Calu3 (cell line): ENCODE results near the gene YIPF7. TPM values are rescaled to one million over a fixed set of nuclear protein-coding genes. Genes with fewer than 3 reads are reported as not detected.

Experiments used
- BruUV-seq: library from RNA; stranded (reverse); fragments of 400-500 nt; replicated peaks from 2 replicates; lab custom pipeline; 2021; lab: Mats Ljungman, UMichigan
- CTCF ChIA-PET: fragments of 300-600 bp; sonication (Branson Sonifier 250); formaldehyde crosslinking; loops from one replicate; lab custom pipeline; 2022; ENCODE audit warnings: antibody characterized with exemption; lab: Charles Lee
- DNase-seq: peaks from one replicate; pipeline ENCODE4 v3.0.0; 2022
- H3K27ac Mint-ChIP-seq: one replicate; pipeline ENCODE4 v1.8.0; 2022; ENCODE audit warnings: mixed read lengths; ENCODE audit not compliant: unreplicated experiment
- H3K27me3 Mint-ChIP-seq: one replicate; pipeline ENCODE4 v1.8.0; 2022; ENCODE audit warnings: mixed read lengths; ENCODE audit not compliant: unreplicated experiment
- H3K36me3 Mint-ChIP-seq: one replicate; pipeline ENCODE4 v1.8.0; 2022; ENCODE audit warnings: mild to moderate bottlenecking, moderate library complexity, mixed read lengths; ENCODE audit not compliant: insufficient read depth, unreplicated experiment
- H3K4me1 Mint-ChIP-seq: one replicate; pipeline ENCODE4 v1.8.0; 2022; ENCODE audit warnings: mild to moderate bottlenecking, low read depth, mixed read lengths; ENCODE audit not compliant: unreplicated experiment
- H3K4me3 Mint-ChIP-seq: one replicate; pipeline ENCODE4 v1.8.0; 2022; ENCODE audit warnings: mild to moderate bottlenecking, low read depth, moderate library complexity, mixed read lengths; ENCODE audit not compliant: unreplicated experiment
- H3K9me3 Mint-ChIP-seq: one replicate; pipeline ENCODE4 v1.8.0; 2022; ENCODE audit warnings: low read depth, mixed read lengths; ENCODE audit not compliant: unreplicated experiment
- intact Hi-C: fragments of 100-400 bp; cut with micrococcal nuclease; formaldehyde crosslinking; loops from one replicate; pipeline ENCODE4 v1.10.0; 2022; ENCODE audit not compliant: unreplicated experiment
- total RNA-seq: library from RNA; stranded (reverse); gene quantifications from 2 replicates; pipeline ENCODE4 v1.2.3, GENCODE V29; 2022
- TF ChIP-seq, protein P1 (sequence below): fragments of 200-600 bp; IDR thresholded peaks from one replicate; pipeline ENCODE4 v1.8.0; 2022; ENCODE audit warnings: antibody characterized with exemption; ENCODE audit not compliant: unreplicated experiment

Gene YIPF7
- total RNA-seq, 1 experiment from 2014 or later, result 0.73 TPM

DNA sequence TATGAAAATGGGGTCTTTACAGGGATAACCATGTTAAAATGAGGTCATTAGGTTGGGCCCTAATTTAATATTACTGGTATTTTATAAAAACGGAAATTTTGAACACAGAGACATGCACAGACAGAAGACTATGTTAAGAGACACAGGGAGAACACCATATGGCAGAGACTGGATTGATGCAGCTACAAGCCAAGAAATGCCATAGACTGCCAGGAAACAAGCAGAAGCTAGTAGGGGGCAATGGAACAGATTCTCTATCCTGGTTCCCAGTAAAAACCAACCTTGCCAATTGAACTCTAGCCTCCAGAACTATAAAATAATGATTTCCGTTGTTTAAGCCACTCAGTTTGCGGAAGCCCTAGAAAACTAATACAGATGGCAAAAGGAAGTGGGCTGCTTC lies 20.2 kb upstream of the YIPF7 start:
- CTCF ChIA-PET, result no interaction called here
- Mint-ChIP-seq H3K36me3 (no peaks in the 10 kb centered on the region), H3K4me1 (no peaks in the 10 kb centered on the region), H3K27me3 (no peaks in the 10 kb centered on the region), H3K9me3 (no peaks in the 10 kb centered on the region), H3K27ac (no peak overlapping the region), H3K4me3 (no peak overlapping the region)
- TF ChIP-seq, protein P1, sequence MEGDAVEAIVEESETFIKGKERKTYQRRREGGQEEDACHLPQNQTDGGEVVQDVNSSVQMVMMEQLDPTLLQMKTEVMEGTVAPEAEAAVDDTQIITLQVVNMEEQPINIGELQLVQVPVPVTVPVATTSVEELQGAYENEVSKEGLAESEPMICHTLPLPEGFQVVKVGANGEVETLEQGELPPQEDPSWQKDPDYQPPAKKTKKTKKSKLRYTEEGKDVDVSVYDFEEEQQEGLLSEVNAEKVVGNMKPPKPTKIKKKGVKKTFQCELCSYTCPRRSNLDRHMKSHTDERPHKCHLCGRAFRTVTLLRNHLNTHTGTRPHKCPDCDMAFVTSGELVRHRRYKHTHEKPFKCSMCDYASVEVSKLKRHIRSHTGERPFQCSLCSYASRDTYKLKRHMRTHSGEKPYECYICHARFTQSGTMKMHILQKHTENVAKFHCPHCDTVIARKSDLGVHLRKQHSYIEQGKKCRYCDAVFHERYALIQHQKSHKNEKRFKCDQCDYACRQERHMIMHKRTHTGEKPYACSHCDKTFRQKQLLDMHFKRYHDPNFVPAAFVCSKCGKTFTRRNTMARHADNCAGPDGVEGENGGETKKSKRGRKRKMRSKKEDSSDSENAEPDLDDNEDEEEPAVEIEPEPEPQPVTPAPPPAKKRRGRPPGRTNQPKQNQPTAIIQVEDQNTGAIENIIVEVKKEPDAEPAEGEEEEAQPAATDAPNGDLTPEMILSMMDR, result no peak
- DNase-seq, result no peak
- intact Hi-C loops, result no loop called here
- no TSS peak for BruUV-seq

DNA sequence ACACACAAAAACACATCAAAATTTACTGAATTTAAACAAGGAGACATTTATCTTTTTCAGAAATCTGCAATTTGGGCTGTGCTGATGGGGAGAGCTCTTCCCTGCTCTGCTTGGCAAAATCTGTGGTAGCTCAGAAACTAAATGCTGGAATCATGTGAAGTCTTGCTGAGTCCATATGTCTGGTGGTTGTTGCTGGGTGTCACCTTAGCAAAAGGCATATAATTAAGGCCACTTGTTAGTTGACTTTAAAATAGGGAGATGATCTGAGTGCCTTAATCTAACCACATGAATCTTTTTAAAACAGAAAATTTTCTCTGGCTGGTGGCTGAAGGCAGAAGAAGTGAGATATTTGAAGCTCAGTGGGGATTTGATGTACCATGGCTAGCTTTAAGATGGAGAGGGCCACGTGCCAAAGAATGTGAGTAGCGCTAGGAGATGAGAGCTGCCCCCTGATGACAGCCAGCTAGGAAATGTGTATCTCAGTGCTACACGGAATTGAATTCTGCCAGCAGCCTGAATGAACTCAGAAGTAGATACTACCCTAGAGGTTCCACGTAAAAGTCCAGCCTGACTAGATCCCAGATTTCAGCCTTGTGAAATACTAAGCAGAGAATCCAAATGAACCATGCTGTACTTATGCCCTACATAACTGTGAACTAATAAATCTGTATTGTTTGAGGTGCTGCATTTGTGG lies 19.2 kb upstream of the YIPF7 start:
- Mint-ChIP-seq H3K27ac (no peak overlapping the region), H3K4me1 (no peaks in the 10 kb centered on the region), H3K36me3 (no peaks in the 10 kb centered on the region), H3K9me3 (no peaks in the 10 kb centered on the region), H3K4me3 (no peak overlapping the region), H3K27me3 (no peaks in the 10 kb centered on the region)
- DNase-seq, result no peak
- no TSS peak for BruUV-seq
- intact Hi-C loops, result no loop called here
- TF ChIP-seq, protein P1, result no peak
- CTCF ChIA-PET, result no interaction called here

DNA sequence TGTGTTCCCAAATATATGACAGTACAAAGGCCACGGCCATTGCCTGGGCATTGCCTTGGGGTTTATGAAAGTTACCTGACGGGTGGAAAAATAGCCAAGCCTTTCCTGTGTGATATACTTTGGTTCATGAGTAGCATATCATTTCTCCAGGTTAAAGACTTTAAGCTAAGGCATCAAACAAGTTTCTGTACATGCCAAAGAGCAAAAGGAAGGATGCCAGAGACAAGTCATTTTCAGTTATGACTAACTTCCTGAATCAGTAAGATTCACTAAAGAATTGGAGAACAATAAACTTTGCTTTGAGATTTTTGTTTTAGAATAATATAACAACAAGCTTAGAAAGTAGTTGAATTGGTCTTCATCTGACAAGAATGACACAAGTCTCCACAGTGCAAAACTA lies 17.1 kb upstream of the YIPF7 start:
- CTCF ChIA-PET, result no interaction called here
- Mint-ChIP-seq H3K4me1 (no peaks in the 10 kb centered on the region), H3K27me3 (no peaks in the 10 kb centered on the region), H3K27ac (no peak overlapping the region), H3K4me3 (no peak overlapping the region), H3K36me3 (no peaks in the 10 kb centered on the region), H3K9me3 (no peaks in the 10 kb centered on the region)
- TF ChIP-seq, protein P1, result no peak
- no TSS peak for BruUV-seq
- intact Hi-C loops, result no loop called here
- no peak for DNase-seq

DNA sequence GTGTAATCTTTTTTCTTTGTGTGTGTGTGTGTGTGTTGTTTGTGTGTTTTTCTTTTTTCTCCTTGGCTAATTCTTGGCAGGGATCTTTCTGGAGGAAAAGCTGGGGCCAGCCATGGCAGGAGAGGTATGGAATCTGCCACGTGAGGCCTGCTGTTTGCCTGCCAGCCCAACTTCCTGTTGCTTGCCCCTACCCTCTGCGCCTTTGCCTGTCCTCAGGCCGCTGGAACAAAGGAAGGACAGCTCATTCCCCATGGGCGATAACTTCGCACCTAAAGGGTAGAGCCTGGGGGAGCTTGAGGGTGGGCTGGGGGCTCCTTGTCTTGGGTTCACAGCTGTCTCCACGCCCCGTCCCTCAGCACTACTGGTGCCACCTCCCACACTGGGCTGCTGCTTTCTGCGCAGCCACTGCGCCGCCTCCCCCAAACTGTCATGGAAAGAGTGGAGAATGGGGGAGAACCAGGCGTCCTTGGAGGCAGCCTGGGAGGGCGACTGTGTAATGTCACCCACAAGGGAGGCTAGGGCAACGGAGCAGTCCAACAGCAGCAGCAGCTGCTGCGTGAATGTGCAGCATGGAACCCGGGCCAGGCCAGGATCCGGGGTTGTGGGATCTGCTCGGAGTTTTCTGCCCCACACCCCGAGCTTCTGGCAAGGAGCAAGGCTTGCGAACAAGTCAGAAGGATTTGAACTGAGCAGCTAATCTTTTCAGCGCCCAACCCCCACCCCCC lies 12.3 kb upstream of the YIPF7 start:
- CTCF ChIA-PET, result no interaction called here
- DNase-seq, result no peak
- no peaks in the 10 kb centered on the region for H3K9me3 Mint-ChIP-seq
- H3K36me3 Mint-ChIP-seq, result no peaks in the 10 kb centered on the region
- H3K4me3 Mint-ChIP-seq, result no peak overlapping the region
- TF ChIP-seq, protein P1, result no peak
- H3K27me3 Mint-ChIP-seq, result no peaks in the 10 kb centered on the region
- no TSS peak for BruUV-seq
- peaks cover 10% of the 10 kb centered on the region for H3K4me1 Mint-ChIP-seq
- no peak overlapping the region for H3K27ac Mint-ChIP-seq
- intact Hi-C loops, result no loop called here
